ENCODE data around the gene TEX55. TPM values are rescaled to one million over a fixed set of nuclear protein-coding genes. Genes with fewer than 3 reads are reported as not detected.
"Not testable (repeated sequence)": the region's sequence is repeated elsewhere in the genome, so short reads cannot be mapped to it uniquely, and the experiment has no call there.

Gene TEX55
- total RNA-seq: not detected
- long read RNA-seq: 0 reads

DNA sequence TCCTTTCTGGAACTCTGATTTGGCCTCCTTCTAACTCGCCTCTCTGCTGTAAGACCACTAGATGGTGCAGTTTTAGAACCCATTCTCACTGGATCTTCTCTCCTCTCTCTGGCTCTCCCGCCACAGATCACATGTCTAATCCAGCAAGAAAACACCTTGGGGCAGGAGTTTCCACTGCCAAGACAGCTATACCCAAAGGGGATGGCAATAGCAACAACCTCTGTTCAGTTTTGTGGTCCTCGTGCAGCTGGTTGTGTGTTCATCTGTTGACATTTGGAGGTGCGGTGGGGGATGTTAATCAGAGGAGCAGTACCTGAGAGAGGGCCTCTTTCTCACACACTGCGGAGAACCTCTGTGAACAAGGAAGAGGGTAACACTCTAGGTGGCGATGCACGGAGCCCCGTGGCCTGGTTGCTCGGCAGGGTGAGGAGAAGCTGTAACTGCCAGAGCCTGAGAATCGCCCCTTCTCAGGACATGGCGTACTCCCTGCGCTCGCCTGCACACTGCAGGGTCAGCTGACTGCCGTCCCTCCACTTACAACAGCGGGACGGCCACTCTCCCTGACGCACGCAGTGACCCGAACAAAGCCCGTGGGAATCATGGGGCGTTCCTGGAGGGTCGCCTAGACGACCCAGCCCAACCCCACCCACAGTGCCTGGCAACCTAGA is at the start of gene TEX55:
Gene TEX55 (plus strand): TSS at position 666 of the 668 bp plus-strand sequence. CDS start 25 bp downstream, outside the sequence.
- DNase-seq (peak in 1 of 2 donors; percentile 10), ATAC-seq (peak; percentile 90)
- intact Hi-C loops (cut with DNase I, micrococcal nuclease): no loop called here

DNA sequence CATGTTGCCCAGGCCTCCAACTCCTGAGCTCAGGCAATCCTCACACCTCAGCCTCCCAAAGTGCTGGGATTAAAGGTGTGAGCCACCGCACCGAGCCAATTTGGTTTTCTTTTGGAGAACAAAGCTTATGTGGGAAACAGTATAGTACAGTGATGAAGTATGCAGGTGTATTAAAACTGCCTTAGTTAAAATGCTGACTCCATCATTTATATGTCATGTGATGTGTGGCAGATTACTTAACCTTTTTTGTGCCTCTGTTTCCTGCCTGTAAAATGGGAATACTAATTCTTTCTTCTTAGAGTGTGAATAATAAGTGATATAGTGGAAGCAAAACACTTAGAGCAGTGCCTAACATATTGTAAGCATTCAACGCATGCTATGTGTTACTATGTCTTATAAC is 48.0 kb upstream of the TEX55 start:
- DNase-seq (no peak), ATAC-seq (no peak)
- intact Hi-C loops (cut with DNase I, micrococcal nuclease): loop anchor here in 1 of 2 donors (2.0 kb wide), 1 partner anchor 213 kb away; no protein-coding TSS in a partner anchor

DNA sequence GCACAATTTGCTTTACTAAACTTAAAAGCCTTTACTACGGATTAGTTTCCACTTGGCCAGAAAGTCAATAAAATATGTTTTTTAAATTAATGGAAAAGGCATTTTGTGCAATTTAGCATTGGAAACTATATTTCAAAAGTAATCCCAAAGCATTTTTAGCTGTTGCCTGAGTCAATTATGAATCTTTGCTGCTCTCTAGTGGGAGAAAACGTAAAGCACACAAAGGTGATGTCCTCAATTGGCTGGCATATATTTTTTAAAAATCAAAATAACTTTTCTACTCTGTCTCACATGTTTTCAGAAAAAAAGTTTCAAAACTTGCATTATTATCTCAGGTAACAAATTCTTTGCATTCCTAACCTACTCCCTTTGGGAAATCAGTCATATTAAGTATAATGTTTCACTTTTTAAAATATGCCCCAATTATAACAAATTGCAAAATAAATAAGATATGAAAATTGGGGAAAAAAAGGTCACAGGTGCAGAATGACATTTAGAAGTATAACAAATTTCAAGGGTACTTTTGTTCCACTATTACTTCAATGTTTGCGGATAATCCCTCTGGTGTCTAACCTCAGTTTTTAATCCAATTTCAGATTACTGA is 47.2 kb upstream of the TEX55 start:
- ATAC-seq: no peak
- intact Hi-C loops (cut with DNase I, micrococcal nuclease): loop anchor here in 1 of 2 donors (2.0 kb wide), 1 partner anchor 214 kb away; no protein-coding TSS in a partner anchor

DNA sequence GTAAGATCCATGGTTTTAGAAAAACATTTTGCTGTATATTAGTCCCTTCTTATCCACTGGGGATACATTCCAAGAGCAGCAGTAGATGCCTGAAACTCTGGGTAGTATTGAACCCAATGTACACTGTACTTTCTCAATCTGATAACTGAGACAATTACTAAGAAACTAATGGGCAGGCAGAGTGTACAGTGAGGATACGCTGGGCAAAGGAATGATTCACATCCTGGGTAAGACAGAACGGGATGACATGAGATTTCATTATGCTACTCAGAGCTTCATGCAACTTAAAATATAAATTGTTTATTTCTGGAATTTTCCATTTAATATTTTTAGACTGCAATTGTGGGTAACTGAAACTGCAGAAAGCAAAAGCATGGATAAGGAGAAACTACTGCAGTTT is 46.2 kb upstream of the TEX55 start:
- DNase-seq (no peak), ATAC-seq (no peak)
- intact Hi-C loops (cut with DNase I, micrococcal nuclease): loop anchor here in 1 of 2 donors (2.0 kb wide), 1 partner anchor 215 kb away; no protein-coding TSS in a partner anchor

More for the DNA sequence above, 47.2 kb upstream of the TEX55 start:
- DNase-seq: no peak

DNA sequence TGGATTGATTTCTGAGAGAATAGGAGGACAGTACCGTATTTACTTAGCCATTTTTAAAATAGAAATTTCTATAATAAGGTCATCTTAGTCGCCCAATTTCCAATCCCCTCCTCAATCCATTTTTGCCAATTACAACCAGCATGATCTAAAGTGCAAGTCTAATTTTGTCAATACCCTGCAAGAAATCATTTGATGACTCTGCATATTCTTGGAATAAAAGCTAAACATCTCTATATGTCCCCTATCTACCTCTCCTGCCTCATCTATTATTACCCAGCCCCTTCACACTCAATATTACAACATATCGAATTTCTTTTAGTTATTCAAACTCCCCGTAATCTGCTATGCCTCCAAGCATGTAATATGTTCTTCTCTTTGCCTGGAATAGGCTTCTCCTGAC is 41.9 kb upstream of the TEX55 start:
- no peak for ATAC-seq
- no peak for DNase-seq
- intact Hi-C loops (cut with DNase I, micrococcal nuclease): no loop called here

DNA sequence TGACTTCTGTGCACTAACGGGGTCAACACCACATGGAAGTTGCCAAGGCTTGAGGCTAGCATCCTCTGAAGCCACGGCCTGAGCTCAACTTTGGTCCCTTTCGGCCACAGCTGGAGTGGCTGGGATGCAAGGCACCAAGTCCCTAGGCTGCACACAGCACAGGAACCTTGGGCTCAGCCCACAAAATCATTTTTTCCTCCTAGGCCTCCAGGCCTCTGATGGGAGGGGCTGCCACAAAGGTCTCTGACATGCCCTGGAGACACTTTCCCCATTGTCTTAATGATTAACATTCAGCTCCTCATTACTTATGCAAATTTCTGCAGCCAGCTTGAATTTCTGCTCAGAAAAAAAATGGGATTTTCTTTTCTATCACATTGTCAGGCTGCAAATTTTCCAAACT is 27.6 kb upstream of the TEX55 start:
- intact Hi-C loops (cut with DNase I, micrococcal nuclease); DNase-seq; ATAC-seq: not testable (repeated sequence)

DNA sequence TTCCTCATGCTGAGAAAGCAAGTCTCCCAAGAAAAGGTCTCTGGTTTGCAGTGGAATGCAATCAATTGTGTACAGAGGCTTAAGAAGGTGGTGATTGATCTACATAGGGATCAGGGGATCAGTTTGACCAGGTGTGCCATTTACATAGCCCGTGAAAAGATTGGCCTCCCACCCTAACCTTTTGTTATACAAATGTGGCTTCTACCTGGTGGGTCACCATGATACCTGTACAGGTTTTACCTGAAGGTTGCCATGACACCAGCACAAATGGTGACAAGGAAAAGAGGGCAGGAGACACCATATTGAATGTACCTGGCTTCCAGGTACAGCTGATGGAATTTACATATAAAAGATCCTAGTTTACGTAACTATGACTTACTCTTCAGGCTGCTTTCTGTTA is 25.5 kb upstream of the TEX55 start:
- ATAC-seq (no peak), DNase-seq (no peak)
- intact Hi-C loops (cut with DNase I, micrococcal nuclease): no loop called here

DNA sequence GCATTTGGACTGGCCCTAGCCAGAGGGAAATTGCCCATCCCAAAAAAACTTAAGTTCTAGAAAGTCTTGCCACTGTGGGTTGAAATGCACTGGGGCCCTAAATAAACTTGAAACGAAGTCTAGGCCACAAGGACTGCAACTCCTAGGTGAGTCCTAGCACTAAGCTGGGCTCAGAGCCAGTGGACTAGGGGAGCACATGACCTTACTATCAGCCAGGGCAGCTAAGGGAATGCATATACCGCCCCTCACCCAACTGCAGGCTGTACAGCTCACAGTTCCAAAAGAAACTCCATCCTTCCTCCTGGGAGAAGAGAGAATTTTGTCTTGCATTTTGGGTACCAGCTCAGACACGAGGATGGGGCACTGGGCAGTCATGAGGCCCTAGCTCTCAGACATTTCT is 23.6 kb upstream of the TEX55 start:
- intact Hi-C loops (cut with DNase I, micrococcal nuclease): no loop called here
- DNase-seq (no peak), ATAC-seq (no peak)

DNA sequence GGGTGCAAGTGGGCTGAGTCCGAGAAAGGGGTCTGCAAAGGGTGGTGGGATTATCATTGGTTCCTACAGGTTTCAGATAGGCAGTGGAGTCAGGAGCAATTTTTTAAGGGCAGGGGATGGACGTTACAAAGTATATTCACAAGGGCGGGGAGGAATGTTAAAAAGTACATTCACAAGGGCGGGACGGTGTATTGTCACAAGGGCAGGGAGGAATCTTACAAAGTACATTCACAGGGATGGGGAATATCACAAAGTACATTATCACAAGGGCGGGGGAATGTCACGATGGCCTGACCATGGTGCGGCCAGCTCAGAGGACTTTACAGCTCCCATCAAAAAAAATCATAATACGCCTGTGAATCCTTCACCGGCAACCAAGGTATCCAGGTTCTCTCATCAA is 20.6 kb upstream of the TEX55 start:
- ATAC-seq (no peak), DNase-seq (no peak)
- intact Hi-C loops (cut with DNase I, micrococcal nuclease): no loop called here

DNA sequence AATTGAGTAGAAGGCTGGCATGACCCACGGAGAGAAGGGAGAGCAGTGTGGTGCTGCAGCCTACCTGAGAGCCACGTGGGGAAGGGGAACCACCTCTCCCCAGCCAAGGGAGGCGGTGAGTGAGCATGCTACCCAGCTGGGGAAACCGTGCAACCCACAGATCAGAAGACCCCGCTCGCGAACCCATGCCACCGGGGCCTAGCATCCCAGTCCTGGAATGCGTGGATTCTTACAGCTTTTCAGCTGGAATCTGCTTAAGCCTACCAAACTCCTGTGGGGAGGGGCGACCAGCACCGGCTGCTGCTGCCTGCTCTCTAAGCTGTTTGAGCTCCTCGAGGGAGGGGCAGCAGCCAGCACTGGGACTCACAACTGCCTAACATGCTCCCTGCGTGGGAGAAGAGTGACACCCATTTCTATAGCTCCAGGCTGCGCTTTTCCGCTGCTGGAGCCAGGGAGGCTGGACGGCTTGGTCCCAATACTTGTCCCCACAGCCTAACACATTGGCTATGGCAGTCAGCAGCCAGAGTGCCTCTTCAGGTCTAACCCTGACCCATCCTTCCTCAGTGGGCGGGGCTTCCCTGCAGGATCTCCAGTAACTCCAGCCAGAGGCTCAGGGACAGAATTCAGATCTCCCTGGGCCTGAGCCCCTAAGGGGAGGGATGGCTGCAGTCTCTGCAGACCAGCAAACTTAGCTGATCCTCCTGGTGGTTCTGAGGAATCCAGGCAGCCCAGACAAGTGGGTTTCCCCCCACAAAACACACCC is 20.0 kb upstream of the TEX55 start:
- ATAC-seq: no peak
- no peak for DNase-seq
- intact Hi-C loops (cut with DNase I, micrococcal nuclease): no loop called here

DNA sequence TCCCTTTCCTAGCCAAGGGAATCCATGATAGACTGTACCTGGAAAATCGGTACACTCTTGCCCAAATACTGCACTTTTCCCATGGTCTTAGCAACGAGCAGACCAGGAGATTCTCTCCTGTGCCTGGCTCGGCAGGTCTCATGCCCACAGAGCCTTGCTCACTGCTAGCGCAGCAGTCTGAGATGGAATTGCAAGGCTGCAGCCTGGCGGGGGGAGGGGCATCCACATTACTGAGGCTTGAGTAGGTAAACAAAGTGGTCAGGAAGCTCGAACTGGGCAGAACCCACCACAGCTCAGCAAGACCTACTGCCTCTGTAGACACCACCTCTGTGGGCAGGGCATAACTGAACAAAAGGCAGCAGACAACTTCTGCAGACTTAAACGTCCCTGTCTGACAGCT is 15.7 kb upstream of the TEX55 start:
- intact Hi-C loops (cut with DNase I, micrococcal nuclease); DNase-seq: not testable (repeated sequence)

DNA sequence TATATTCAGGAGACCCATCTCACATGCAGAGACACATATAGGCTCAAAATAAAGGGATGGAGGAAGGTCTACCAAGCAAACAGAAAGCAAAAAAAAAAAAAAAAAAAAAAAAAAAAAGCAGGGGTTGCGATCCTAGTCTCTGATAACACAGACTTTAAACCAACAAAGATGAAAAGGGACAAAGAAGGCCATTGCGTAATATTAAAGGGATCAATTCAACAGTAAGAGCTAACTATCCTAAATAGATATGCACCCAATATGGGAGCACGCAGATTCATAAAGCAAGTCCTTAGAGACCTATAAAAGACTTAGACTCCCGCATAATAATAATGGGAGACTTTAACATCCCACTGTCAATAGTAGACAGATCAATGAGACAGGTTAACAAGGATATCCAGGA is 13.7 kb upstream of the TEX55 start:
- DNase-seq; intact Hi-C loops (cut with DNase I, micrococcal nuclease); ATAC-seq: not testable (repeated sequence)

More for the DNA sequence above, 15.7 kb upstream of the TEX55 start:
- not testable (repeated sequence) for ATAC-seq

DNA sequence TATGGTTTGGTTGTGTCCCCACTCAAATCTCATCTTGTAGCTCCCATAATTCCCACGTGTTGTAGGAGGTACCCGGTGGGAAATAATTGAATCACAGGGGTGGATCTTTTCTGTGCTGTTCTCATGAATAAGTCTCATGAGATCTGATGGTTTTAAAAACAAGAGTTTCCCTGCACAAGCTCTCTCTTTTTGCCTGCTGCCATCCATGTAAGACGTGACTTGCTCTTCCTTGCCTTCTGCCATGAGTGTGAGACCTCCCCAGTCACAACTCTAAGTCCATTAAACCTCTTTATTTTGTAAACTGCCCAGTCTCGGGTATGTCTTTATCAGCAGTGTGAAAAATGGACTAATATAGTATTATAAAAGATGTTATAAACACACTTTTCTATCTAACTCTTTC is 6.6 kb upstream of the TEX55 start:
- intact Hi-C loops (cut with DNase I, micrococcal nuclease); ATAC-seq; DNase-seq: not testable (repeated sequence)

DNA sequence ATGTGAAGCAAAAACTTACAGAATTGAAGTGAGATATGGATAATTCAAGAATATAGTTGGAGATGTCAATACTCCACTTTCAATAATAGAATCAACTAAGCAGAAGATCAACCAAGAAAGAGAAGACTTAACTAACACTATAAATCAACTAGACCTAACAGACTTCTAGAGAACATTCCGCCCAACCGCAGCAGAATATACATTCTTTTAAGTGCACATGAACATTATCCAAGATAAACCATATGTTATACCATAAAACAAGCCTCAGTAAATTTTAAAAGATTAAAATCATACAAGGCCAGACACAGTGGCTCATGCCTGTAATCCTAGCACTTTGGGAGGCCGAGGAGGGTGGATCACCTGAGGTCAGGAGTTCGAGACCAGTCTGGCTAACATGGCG is 5.5 kb upstream of the TEX55 start:
- intact Hi-C loops (cut with DNase I, micrococcal nuclease): no loop called here
- DNase-seq: no peak
- ATAC-seq: no peak

DNA sequence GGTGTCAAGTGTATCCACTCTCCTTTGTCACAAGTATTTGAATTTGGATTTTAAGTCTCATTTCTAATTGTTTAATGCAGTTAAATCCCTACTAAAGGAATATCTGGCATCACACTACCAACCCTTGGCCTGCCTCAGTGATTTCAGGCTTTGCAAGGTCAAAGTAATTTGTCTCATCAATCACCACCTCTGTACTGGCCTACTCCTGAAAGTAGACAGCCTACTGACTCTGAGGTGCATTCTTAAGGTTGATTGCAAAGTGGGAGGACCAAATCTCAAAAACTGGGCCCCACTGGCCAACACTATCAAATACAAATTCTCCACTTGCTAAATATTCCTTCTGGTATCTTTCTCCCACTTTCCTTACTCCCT is 851 bp upstream of the TEX55 start:
- no peak for DNase-seq
- intact Hi-C loops (cut with DNase I, micrococcal nuclease): no loop called here
- peak; percentile 23 for ATAC-seq

DNA sequence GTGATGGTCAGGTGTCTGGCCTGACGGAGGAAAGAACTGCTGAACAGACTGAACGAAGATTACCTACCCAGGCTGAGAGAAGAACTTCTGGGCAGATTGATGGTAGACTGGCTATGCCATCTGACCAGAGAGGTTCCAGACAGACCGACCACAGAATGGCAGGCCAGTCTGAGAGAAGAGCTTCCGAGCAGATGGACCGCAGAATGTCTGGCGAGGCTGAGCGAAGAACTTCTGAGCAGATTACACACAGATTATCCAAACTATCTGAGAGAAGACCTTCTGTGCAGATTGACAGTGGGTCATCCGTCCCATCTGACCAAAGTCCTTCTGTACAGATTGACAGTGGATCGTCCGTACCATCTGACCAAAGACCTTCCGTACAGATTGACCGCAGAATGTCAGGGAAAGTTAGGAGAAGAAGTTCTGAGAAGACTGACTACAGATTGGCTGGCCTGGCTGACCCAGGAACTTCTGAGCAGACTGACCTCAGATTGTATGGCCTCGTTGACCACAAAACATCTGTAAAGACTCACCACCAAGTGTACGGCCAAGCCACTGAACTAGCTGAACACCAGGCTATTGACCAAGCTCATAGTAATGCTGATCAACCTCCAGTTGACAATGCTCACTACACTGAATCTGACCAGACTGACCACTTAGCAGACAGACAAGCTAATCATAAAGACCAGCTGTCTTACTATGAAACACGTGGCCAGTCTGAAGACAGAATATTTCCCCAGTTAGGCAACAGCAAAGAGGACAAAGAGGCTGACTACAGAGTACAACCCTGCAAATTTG is 812 bp downstream of the TEX55 start:
- ATAC-seq: no peak
- no peak for DNase-seq
- intact Hi-C loops (cut with DNase I, micrococcal nuclease): no loop called here

DNA sequence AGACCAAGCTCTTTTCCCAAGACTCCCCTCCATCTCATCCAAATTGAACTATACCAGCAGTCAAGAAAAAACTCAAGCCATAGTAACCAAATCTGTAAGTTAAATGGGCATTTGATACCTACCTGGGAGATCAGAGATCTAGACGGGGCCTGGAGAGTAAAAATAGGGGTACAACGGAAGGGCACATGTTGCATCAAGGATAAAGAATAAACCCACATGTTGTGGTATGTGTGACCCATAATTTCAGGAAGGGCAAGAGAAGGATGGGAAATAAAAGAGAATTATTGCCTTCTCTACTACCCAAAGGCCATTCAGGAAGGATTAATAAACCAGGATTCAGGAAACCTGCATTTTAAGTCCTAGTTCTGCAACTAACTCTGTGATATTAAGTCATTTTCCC is 1.5 kb downstream of the TEX55 start:
- no peak for DNase-seq
- intact Hi-C loops (cut with DNase I, micrococcal nuclease): no loop called here

DNA sequence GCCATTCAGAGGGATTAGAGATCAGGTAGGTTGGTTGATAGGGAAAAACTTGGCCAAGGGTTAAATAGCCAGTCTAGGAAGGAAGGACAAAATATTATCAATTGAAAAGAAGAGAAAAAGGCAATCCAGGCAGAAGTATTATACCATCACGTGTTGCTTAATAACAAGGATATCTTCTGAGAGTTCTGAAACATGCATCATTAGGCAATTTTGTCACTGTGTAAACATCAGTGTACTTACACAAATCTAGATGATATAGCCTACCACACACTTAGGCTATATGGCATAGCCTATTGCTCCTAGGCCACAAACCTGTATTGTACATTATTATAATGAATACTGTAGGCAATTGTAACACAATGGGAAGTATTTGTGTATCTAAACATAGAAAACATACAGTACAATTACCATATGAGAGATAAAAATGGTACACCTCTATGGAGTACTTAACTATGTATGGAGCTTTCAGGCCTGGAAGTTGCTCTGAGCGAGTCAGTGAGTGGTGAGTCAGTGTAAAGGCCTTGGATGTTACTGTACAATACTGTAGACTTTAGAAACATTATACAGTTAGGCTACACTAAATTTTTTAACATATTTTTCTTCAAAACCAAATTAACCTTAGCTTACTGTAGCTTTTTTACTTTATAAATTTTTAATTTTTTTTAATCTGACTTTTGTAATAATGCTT is 2.7 kb downstream of the TEX55 start:
- ATAC-seq (no peak), DNase-seq (no peak)
- intact Hi-C loops (cut with DNase I, micrococcal nuclease): no loop called here

More for the DNA sequence above, 1.5 kb downstream of the TEX55 start:
- no peak for ATAC-seq
